AG04449 (cell line): ENCODE measurements around the gene ACKR1.

Experiments used
- CTCF ChIA-PET: fragments of 350-600 bp; formaldehyde crosslinking; extraction: SDS; loops from one replicate; lab custom pipeline; 2021; ENCODE audit warnings: antibody characterized with exemption; lab: Yijun Ruan, JAX
- POLR2A ChIA-PET: fragments of 400-600, 350-600 bp; formaldehyde crosslinking; extraction: SDS; loops from one replicate; lab custom pipeline; 2020; ENCODE audit warnings: antibody characterized with exemption, inconsistent platforms; lab: Yijun Ruan, JAX
- DNase-seq: peaks from one replicate; pipeline ENCODE4 v3.0.0-alpha.2; 2010; ENCODE audit warnings: low read depth, low spot score
- H3K4me3 ChIP-seq: 2 replicates; pipeline ENCODE4 v1.5.1; 2011; ENCODE audit warnings: low read depth, mild to moderate bottlenecking, control low read depth, low read length
- TF ChIP-seq, protein P1 (sequence below): IDR thresholded peaks from one replicate; pipeline ENCODE4 v1.5.1; 2011; ENCODE audit warnings: mild to moderate bottlenecking, moderate library complexity, low read length, control low read depth, inconsistent platforms; ENCODE audit not compliant: insufficient read depth; ENCODE audit errors: missing control alignments

Gene ACKR1

DNA sequence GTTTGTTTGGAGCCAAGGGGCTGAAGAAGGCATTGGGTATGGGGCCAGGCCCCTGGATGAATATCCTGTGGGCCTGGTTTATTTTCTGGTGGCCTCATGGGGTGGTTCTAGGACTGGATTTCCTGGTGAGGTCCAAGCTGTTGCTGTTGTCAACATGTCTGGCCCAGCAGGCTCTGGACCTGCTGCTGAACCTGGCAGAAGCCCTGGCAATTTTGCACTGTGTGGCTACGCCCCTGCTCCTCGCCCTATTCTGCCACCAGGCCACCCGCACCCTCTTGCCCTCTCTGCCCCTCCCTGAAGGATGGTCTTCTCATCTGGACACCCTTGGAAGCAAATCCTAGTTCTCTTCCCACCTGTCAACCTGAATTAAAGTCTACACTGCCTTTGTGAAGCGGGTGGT is 1.4 kb downstream of the ACKR1 start:
- TF ChIP-seq, protein P1, sequence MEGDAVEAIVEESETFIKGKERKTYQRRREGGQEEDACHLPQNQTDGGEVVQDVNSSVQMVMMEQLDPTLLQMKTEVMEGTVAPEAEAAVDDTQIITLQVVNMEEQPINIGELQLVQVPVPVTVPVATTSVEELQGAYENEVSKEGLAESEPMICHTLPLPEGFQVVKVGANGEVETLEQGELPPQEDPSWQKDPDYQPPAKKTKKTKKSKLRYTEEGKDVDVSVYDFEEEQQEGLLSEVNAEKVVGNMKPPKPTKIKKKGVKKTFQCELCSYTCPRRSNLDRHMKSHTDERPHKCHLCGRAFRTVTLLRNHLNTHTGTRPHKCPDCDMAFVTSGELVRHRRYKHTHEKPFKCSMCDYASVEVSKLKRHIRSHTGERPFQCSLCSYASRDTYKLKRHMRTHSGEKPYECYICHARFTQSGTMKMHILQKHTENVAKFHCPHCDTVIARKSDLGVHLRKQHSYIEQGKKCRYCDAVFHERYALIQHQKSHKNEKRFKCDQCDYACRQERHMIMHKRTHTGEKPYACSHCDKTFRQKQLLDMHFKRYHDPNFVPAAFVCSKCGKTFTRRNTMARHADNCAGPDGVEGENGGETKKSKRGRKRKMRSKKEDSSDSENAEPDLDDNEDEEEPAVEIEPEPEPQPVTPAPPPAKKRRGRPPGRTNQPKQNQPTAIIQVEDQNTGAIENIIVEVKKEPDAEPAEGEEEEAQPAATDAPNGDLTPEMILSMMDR, result no peak
- ChIA-PET POLR2A (no interaction called here), CTCF (interaction anchor here (0.6 to 10.0 kb wide), 3 partner anchors 9 to 46 kb away, joined by 3 to 119 read pairs (median 3); no protein-coding TSS in a partner anchor)
- DNase-seq, result no peak
- H3K4me3 ChIP-seq, result no peak overlapping the region

DNA sequence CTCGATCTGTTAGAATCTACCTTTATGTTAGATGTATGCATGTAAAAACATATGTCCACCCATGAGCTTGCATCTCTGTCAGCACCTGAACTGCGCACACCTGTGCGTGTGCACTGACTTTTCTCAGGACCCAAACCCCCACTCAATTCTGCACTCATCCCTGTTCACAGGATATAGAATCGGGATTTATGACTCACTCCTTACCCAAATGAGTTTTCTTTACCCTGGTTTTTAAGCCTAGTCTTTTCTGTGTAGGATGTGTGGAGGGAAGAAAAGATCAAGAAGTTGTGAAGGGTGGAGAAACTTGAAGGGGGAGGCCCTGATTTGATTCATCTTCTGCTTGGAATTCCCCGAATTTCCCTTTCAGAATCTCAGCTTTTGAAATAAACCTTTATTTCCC is 2.4 kb downstream of the ACKR1 start:
- no peak overlapping the region for H3K4me3 ChIP-seq
- ChIA-PET CTCF (interaction anchor here (1.5 to 10.0 kb wide), 2 partner anchors 10 kb away, joined by 4 to 119 read pairs; no protein-coding TSS in a partner anchor), POLR2A (no interaction called here)
- TF ChIP-seq, protein P1, result no peak
- no peak for DNase-seq

DNA sequence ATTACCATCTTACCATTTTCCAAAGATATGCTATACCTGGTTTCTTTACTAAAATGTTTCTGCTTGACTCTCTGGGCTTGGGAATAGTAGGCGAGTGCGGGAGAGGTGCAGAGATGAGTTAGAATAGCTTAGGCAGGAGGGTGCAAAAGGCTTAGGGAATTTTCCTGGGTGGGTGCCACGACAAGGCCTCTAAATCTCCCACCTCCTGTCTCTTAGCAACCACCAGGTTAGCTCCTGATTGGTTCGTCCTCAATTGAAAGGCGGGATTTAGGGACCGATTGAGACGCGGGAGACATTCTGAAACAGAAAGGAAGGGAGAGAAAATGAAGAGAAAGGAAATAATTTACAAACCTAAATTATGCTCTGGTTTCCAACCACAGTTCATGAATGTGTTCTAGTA is 3.1 kb downstream of the ACKR1 start:
- TF ChIP-seq, protein P1, result no peak
- no peak overlapping the region for H3K4me3 ChIP-seq
- ChIA-PET CTCF (interaction anchor here (0.7 to 10.0 kb wide), 4 partner anchors 9 to 568 kb away, joined by 3 to 119 read pairs (median 54); no protein-coding TSS in a partner anchor), POLR2A (no interaction called here)
- DNase-seq, result no peak

DNA sequence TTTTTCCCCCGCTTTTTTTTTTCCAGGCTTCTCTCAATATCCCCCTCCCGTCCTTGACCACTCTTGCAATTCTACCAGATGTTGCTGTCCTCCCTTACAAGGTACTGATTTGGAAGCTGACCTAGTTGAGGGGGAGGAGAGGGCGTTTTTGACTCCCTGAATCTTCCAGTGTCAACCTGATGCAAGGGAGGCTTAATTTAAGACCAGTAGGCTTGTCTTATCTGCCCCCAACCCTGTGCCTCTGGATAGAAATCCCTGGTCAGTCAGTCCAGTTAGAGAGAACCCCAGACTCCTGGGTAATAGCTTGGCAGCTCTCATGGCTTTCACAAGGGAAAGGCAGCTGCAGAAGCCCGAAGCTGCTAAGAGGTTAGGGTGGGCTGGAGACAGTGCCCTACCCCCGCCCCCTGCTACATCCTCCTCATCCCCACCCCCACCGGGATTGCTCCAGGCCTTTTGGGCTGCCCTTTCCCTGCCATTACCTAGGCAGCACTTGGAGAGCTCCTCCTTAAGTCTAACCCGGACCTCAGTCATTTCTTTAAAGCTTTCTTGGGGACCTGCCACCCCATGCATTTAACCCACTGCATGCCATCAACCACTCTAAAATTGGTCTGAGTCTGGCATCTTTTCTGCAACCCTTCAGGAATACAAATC is 3.6 kb downstream of the ACKR1 start:
- no peak overlapping the region for H3K4me3 ChIP-seq
- TF ChIP-seq, protein P1, result no peak
- no peak for DNase-seq
- POLR2A ChIA-PET, result no interaction called here
- CTCF ChIA-PET, result interaction anchor here (0.7 to 10.0 kb wide), 3 partner anchors 11 to 568 kb away, joined by 3 to 119 read pairs (median 104); no protein-coding TSS in a partner anchor

DNA sequence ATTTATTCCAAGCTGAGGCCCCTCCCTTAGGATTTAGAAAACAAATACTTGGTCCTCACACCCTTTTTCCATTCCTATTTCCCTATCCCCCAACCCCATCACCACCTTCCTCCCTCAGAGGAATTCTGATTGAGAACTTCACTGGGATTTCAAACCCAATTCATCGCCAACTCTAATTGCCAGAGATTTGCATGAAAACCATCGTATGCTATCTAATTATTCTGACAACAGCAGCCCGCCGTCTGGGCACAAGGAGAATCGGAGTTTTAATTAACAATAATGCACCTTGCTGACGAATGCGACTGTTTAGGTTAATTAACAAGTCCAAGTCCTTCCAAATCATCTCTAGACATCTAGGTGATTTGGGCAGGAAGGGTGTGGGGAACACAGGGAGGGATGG is 4.4 kb downstream of the ACKR1 start:
- POLR2A ChIA-PET, result no interaction called here

More for the DNA sequence above, 4.4 kb downstream of the ACKR1 start:
- DNase-seq, result no peak
- CTCF ChIA-PET, result interaction anchor here (7.7 to 10.0 kb wide), 2 partner anchors 12 to 47 kb away, joined by 104 to 119 read pairs; no protein-coding TSS in a partner anchor
- TF ChIP-seq, protein P1, result no peak
- no peak overlapping the region for H3K4me3 ChIP-seq
